T follicular helper cell (primary cell): ENCODE measurements around the gene KPNA1.

Experiments used
- DNase-seq: peaks from one replicate; pipeline ENCODE4 v3.0.0-alpha.2; 2020; ENCODE audit warnings: low read depth

KPNA1 gene

GRCh38 chr3:122415104-122415744 is 99.5 kb downstream of the KPNA1 start:
- DNase-seq = peak; percentile 21

DNA sequence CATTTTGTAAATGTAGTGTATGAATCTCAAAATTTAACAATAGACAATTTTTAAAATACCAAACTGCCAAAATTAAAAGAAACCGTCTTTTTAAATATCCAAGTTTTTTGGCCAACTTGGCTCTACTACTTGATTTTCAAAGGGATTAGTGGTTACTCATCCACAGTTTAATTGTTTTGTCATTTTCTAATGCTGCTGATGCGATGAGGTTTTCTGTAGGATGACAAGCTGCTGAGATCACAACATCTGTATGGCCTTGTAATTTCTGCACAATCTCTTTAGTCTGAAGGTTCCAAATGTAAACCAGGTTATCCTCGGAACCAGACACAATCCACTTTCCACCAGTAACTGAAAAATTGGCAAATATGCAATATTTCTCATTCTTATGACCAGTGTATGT is 100.3 kb downstream of the KPNA1 start:
- DNase-seq = no peak

DNA sequence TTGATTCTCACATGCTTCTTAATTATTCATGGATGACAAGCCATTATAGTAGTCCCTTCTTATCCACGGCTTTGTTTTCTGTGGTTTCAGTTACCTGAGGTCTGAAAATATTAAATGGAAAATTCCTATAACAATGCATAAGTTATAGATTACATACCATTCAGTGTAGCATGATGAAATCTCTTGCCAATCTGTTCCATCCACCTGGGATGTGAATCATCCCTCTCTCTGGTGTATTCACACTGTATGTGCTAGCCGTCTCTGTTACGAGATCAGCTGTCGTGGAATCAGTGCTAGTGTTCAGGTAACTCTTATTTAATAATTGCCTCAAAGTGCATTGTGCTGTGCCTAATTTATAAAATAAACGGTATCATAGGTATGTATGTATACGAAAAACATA is 104.1 kb downstream of the KPNA1 start:
- DNase-seq = no peak

GRCh38 chr3:122410111-122410510 is 104.6 kb downstream of the KPNA1 start:
- DNase-seq = no peak

GRCh38 chr3:122409446-122409845 is 105.3 kb downstream of the KPNA1 start:
- DNase-seq = no peak

GRCh38 chr3:122407946-122408345 is 106.8 kb downstream of the KPNA1 start:
- DNase-seq = no peak

DNA sequence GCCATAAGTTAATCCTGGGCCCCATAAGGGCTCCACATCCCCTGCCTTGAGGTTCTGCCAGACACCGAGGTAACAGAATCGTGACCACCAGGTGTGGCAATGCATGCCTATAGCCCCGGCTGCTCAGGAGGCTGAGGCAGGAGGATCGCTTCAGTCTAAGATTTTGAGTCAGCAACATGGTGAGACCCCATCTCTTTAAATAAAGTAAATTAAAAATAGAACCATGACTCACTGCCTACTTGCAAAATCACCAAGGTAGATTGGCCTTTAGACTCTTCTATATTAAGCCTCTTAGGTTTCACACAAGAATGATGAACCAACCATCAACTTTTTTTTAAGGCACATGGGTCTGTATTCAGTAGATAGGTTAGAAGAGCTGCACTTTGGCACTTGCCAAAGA is 108.5 kb downstream of the KPNA1 start:
- no peak for DNase-seq

DNA sequence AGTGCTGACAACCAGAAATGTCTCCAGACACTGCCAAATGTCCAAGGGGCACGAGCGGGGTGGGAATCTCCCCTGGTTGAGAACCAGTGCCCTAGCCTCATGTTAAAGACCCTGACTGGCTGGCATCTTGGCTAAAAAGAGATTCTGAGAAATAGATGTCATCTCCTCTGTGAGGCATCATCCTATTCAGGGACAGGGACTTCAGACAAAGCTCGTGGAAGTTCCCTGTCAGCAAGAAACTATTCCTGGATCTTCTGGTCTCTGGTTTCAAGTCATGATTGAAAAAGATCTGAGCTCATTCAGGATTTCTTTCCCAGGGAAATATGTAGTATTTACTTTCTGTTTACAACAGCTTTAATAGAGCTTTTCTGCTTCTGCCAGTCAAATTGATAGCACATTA is 109.7 kb downstream of the KPNA1 start:
- DNase-seq = no peak

- no peak for DNase-seq
These were observed 111.2 kb downstream of the KPNA1 start for GRCh38 chr3:122403489-122403888.

DNA sequence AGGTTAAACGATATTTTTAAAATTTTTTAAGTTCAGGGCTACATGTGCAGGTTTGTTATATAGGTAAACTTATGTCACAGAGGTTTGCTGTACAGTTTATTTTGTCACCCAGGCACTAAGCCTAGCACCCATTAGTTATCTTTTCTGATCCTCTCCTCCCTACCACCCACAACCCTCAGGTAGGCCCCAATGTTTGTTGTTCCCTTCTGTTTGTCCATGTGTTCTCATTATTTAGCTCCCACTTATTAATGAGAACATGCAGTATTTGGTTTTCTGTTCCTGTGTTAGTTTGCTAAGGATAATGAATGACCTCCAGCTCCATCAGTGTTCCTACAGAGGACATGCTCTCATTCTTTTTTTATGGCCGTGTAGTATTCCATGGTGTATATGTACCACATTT is 115.8 kb downstream of the KPNA1 start:
- DNase-seq = no peak

DNA sequence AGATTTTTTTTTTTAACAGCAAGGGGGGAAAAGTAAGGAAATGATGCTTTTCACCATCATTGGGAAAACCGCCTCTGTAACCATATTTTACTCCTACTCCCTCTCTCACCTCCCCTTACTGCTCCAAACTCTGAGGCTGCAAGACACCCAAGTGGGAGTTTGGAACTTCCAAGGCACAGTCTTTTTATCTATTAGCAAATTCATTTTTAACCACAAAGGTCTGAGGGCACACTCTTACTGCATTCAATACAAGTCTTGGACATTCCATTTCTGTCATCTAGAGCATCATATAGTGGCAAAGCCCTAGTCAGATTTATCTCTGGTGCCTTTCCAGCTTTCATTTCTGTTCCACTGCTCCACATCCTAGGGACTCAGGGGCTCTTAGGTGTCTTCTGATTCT is 117.5 kb downstream of the KPNA1 start:
- DNase-seq = no peak

DNA sequence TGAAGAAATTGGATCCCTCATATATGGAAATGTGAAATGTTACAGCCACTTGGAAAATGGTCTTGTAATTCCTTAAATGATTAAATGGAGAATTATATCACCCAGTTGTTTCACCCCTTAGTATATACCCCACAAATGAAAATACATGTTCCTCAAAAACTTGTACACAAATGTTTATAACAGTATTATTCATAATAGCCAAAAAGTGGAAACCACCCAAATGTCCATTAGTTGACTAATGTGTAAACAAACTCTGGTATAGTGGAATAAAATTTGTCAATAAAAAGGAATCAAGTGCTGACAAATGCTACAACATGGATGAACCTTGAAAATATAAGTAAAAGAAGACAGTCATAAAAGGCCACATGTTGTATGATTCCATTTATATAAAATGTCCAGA is 118.2 kb downstream of the KPNA1 start:
- DNase-seq = no peak

DNA sequence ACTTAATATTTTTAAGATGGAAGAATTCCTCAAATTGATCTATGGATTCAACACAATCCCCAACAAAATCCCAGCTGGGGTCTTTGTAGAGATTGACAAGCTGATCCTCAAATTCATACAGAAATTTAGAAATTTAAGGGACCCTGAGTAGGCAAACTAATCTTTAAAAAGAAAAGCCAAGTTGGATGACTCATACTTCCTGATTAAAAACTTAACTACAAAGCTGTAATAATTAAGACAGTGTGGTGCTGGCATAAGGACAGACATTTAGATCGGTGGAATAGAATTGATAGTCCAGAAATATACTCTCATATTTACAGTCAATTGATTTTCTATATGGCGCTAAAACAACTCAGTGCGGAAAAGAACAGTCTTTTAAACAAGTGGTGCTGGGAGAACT is 119.2 kb downstream of the KPNA1 start:
- no peak for DNase-seq

DNA sequence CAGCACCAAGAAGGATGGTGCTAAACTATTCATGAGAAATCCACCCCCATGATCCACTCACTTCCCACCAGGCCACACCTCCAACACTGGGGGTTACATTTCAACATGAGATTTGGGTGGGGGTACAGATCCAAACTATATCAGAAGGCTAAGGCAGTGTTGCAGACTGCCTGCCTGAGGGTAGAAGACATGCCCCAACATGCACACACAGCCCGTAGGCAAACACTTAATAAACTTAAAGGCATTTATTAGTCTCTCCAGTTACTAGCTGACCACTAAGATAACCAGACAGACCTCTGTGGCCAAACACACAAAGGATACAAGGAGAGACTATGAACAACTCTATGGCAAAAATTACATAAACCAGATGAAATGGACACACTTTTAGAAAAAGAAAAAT is 120.6 kb downstream of the KPNA1 start:
- DNase-seq = no peak

DNA sequence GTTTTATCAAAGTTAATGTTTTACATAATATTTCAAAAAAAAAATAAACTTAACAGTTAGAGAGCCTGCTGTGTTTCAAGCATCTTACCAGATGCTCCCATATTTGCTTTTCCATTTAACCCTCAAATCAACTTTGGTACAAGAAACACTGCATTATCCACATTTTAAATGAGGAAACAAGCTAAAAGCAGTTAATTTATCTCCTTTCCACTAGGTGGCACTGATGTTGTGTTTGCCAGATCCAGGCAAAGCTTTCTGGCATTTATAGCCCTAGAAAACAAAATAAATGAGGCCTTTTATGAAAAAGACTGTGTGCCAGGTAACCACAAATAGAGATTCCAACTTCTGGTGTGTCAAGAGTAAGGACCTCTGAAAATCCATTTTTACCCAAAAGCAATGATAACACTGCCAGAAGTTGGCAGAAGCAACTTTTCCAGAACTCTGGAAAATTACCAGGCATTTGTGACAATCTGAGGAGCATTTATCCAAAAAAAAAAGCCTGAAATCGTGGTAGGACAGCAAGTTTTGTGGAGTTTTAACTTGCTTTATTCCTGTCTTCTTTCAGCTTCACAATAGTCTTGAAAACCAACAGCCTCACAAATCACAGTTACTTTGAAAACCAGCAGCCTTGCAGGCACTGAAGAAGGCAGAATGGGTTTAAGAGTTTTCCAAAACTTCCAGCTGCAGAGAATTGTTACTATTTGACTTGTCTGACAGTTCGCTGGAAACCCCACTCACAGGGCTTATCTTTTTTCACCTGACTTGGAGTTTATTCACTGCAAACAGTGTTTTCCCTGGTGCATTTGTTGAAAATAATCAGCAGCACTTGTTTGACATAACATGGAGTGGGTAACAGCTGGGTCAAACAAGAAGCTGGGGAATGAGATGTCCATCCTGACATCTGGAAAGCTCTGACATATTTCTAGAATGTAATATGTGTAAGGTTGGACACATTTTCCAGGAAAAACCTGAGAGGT is 121.6 kb downstream of the KPNA1 start:
- DNase-seq = no peak

DNA sequence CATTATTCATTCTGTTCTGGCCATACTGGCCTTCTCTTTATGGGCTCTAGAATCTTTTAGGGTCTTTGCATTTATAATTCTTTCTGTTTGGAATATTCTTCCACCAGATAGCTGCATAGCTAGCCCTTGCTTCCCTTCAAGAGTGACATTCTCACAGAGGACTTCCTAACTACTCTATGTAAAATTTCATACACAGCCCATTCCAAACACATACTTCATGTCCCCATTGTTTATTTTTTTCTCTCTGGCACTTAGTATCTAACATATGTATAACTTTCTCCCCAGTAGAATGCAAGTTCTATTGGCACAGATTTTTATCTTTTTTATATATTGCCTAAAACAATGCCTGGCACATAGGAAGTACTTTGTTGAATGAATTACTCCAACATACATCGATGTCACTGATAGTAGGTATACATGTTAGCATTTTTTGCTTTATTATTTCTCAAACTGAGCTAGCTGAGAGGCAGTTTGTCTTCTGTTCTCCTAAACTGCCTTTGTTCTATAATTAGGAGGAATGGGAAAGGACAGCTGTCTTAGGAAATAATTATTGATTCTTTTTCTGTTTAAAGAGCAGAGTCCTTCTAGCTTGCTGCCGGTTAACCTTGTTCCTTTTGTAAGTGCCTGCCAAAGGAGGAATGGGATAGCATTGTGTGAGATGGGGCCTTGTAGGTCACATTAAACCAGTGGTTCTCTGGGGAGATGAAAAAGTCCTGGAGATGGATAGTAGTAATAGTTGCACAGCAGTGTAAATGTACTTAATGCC is 122.9 kb downstream of the KPNA1 start:
- DNase-seq = no peak

- no peak for DNase-seq
These were observed 124.1 kb downstream of the KPNA1 start for GRCh38 chr3:122390665-122391064.

DNA sequence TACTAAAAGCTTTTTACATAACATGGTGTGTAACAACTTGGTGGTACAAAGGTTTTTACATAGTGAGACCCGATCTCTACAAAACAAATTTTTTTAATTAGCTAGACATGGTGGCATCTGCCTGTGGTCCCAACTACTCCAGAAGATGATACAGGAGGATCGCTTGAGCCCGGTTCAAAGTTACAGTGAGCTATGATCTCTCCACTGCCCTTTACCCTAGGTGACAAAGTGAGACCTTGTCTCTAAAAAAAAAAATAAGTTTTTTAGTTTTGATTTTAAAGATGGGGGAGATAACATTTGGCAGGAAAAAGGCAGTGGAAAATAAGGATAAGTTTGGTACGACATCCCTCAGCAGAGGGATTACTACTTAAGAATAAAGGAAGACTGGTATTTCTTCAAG is 124.8 kb downstream of the KPNA1 start:
- no peak for DNase-seq

DNA sequence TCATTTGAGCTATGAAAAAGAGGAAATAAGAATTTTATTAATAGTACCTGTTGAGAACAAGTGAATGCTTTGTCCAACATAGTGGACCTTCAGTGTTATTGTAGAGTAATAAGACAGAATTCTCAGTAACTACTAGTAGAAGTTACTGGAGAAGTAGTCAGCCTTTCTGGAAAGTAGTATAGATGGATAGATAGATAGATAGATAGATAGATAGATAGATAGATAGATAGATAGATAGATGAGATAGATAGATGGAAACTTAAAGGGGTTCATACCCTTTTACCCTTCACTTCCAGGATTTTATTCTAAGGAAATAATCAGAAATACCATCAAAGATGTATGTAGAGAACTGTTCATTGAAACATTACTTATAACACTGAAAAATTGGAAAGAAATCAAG is 125.5 kb downstream of the KPNA1 start:
- no peak for DNase-seq

DNA sequence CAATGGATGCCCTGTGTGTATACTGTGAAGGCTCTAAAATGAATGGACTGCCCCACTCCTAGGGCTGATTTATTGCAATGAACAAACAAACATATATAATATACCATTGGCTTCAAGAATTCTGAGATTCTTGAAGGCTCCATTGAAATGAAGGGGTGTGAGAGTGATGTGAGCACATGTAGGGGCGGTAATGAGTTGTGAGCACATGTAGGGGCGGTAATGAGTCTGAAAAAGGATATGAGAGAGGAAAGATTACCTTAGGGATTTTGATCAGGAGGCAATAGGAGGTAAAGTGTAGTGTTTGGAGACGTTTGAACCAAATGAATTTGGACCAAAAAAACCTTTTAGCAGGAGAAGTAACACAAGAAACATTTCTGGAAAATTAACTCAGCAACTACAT is 127.0 kb downstream of the KPNA1 start:
- no peak for DNase-seq

GRCh38 chr3:122383771-122384697 is 130.7 kb downstream of the KPNA1 start, which contains the start of gene FAM162A:
TSS of gene FAM162A (plus strand) at chr3:122384182. CDS start at chr3:122384266, 84 bp downstream.
- DNase-seq = peak; percentile 89
